Measurements from ENCODE around the gene TMIGD2.

The TMIGD2 gene

GRCh38 chr19:4264812-4265211 is 37.4 kb downstream of the TMIGD2 start:
- Histone ChIP-seq H3K27ac (ENCODE audit: poor library complexity, severe bottlenecking) (no peak overlapping the region), H3K27me3 (ENCODE audit: insufficient read depth, poor library complexity, severe bottlenecking) (no peaks in the 10 kb centered on the region), H3K36me3 (ENCODE audit: low read depth) (peaks cover 30% of the 10 kb centered on the region), H3K4me3 (ENCODE audit: severe bottlenecking) (no peak overlapping the region), H3K9me3 (ENCODE audit: severe bottlenecking) (no peaks in the 10 kb centered on the region), H3K4me1 (ENCODE audit: insufficient read depth, poor library complexity, severe bottlenecking) (no peaks in the 10 kb centered on the region)
- ATAC-seq (ENCODE audit: low read depth) (no peak), DNase-seq (ENCODE audit: low spot score) (no peak)
- no peak for TF ChIP-seq CTCF (IDR thresholded peaks at IDR 0.05; ENCODE audit: poor library complexity, severe bottlenecking)

- no peaks in the 10 kb centered on the region for H3K27me3 ChIP-seq (ENCODE audit: insufficient read depth, poor library complexity, severe bottlenecking)
- H3K9me3 ChIP-seq (ENCODE audit: severe bottlenecking): no peaks in the 10 kb centered on the region
- H3K4me3 ChIP-seq (ENCODE audit: severe bottlenecking): no peak overlapping the region
- no peak for DNase-seq (ENCODE audit: low spot score)
- no peaks in the 10 kb centered on the region for H3K4me1 ChIP-seq (ENCODE audit: insufficient read depth, poor library complexity, severe bottlenecking)
- ATAC-seq (ENCODE audit: low read depth): no peak
- TF ChIP-seq CTCF (IDR thresholded peaks at IDR 0.05; ENCODE audit: poor library complexity, severe bottlenecking): no peak
- H3K36me3 ChIP-seq (ENCODE audit: low read depth): peaks cover 23% of the 10 kb centered on the region
- H3K27ac ChIP-seq (ENCODE audit: poor library complexity, severe bottlenecking): no peak overlapping the region
Observed at GRCh38 chr19:4260613-4261191, 41.5 kb downstream of the TMIGD2 start.

- H3K9me3 ChIP-seq (ENCODE audit: severe bottlenecking): no peaks in the 10 kb centered on the region
- DNase-seq (ENCODE audit: low spot score): no peak
- H3K27ac ChIP-seq (ENCODE audit: poor library complexity, severe bottlenecking): no peak overlapping the region
- no peaks in the 10 kb centered on the region for H3K27me3 ChIP-seq (ENCODE audit: insufficient read depth, poor library complexity, severe bottlenecking)
- ATAC-seq (ENCODE audit: low read depth): no peak
- peaks cover 45% of the 10 kb centered on the region for H3K36me3 ChIP-seq (ENCODE audit: low read depth)
- no peak for TF ChIP-seq CTCF (IDR thresholded peaks at IDR 0.05; ENCODE audit: poor library complexity, severe bottlenecking)
- no peak overlapping the region for H3K4me3 ChIP-seq (ENCODE audit: severe bottlenecking)
- no peaks in the 10 kb centered on the region for H3K4me1 ChIP-seq (ENCODE audit: insufficient read depth, poor library complexity, severe bottlenecking)
Observed at GRCh38 chr19:4258181-4258580, 44.0 kb downstream of the TMIGD2 start.

GRCh38 chr19:4257025-4257424 is 45.2 kb downstream of the TMIGD2 start:
- Histone ChIP-seq H3K4me3 (ENCODE audit: severe bottlenecking) (no peak overlapping the region), H3K27me3 (ENCODE audit: insufficient read depth, poor library complexity, severe bottlenecking) (no peaks in the 10 kb centered on the region), H3K4me1 (ENCODE audit: insufficient read depth, poor library complexity, severe bottlenecking) (no peaks in the 10 kb centered on the region), H3K36me3 (ENCODE audit: low read depth) (peaks cover 54% of the 10 kb centered on the region), H3K9me3 (ENCODE audit: severe bottlenecking) (no peaks in the 10 kb centered on the region), H3K27ac (ENCODE audit: poor library complexity, severe bottlenecking) (no peak overlapping the region)
- ATAC-seq (ENCODE audit: low read depth): no peak
- no peak for TF ChIP-seq CTCF (IDR thresholded peaks at IDR 0.05; ENCODE audit: poor library complexity, severe bottlenecking)
- DNase-seq (ENCODE audit: low spot score): no peak

GRCh38 chr19:4256563-4256962 is 45.6 kb downstream of the TMIGD2 start:
- peaks cover 58% of the 10 kb centered on the region for H3K36me3 ChIP-seq (ENCODE audit: low read depth)
- no peaks in the 10 kb centered on the region for H3K9me3 ChIP-seq (ENCODE audit: severe bottlenecking)
- ATAC-seq (ENCODE audit: low read depth) (no peak), DNase-seq (ENCODE audit: low spot score) (no peak)
- H3K27ac ChIP-seq (ENCODE audit: poor library complexity, severe bottlenecking): no peak overlapping the region
- H3K4me1 ChIP-seq (ENCODE audit: insufficient read depth, poor library complexity, severe bottlenecking): no peaks in the 10 kb centered on the region
- H3K27me3 ChIP-seq (ENCODE audit: insufficient read depth, poor library complexity, severe bottlenecking): no peaks in the 10 kb centered on the region
- no peak for TF ChIP-seq CTCF (IDR thresholded peaks at IDR 0.05; ENCODE audit: poor library complexity, severe bottlenecking)
- H3K4me3 ChIP-seq (ENCODE audit: severe bottlenecking): no peak overlapping the region

All from RWPE2 (cell line).